Vagina (tissue), 2 donors: Measurements from ENCODE around the gene ADM.

Source experiments
- CTCF ChIP-seq, 3 experiments: fragments of 450-650 bp in 2 of 3; fragments of 200-600 bp in 1 of 3; sonication (generic) in 1 of 3; IDR thresholded peaks; one replicate each; pipeline ENCODE4 v1.5.1; 2017 to 2019; ENCODE audit warnings: antibody characterized with exemption in 3 of 3, mild to moderate bottlenecking in 2 of 3, moderate library complexity in 2 of 3
- POLR2A ChIP-seq, 2 donors: fragments of 450-650 bp; IDR thresholded peaks; one replicate each; pipeline ENCODE4 v1.6.1; 2017; ENCODE audit warnings: antibody characterized with exemption in 2 of 2, mild to moderate bottlenecking in 2 of 2, moderate library complexity in 2 of 2
- POLR2AphosphoS5 ChIP-seq, 2 donors: sonication (generic); formaldehyde crosslinking; IDR thresholded peaks; one replicate each; pipeline ENCODE4 v1.9.0; 2017; ENCODE audit warnings: antibody characterized with exemption in 2 of 2, mild to moderate bottlenecking in 2 of 2, low read depth in 1 of 2; ENCODE audit not compliant: insufficient read depth in 1 of 2

GRCh38 chr11:10261821-10262220 lies 43.1 kb upstream of the ADM start:
- TF ChIP-seq CTCF (IDR thresholded peaks at IDR 0.05) (no peak), POLR2AphosphoS5 (IDR thresholded peaks at IDR 0.05; ENCODE audit: insufficient read depth in 1 of 2, low read depth in 1 of 2) (no peak), POLR2A (IDR thresholded peaks at IDR 0.05) (no peak)
